ENCODE results near the gene EVA1A. TPM values are rescaled to one million over a fixed set of nuclear protein-coding genes. Genes with fewer than 3 reads are reported as not detected.

The EVA1A gene
- total RNA-seq, 2 donors from 2014 or later: not detected

- H3K4me3 Mint-ChIP-seq: no peak overlapping the region
- no peaks in the 10 kb centered on the region for H3K36me3 Mint-ChIP-seq
- H3K9me3 Mint-ChIP-seq: peaks cover 2% of the 10 kb centered on the region
- no peak for ATAC-seq
- H3K4me1 Mint-ChIP-seq (ENCODE audit: low read depth in 2 of 2): no peaks in the 10 kb centered on the region
- peaks cover 28 to 47% of the 10 kb centered on the region in 2 donors for H3K27me3 Mint-ChIP-seq
- no peak overlapping the region for H3K27ac Mint-ChIP-seq
- no peak for DNase-seq (ENCODE audit: low spot score)
Observed at GRCh38 chr2:75551434-75551833, 9.3 kb downstream of the EVA1A start.

GRCh38 chr2:75549401-75550253 lies 11.1 kb downstream of the EVA1A start:
- Mint-ChIP-seq H3K27ac (no peak overlapping the region), H3K4me3 (no peak overlapping the region), H3K27me3 (peaks cover 32 to 46% of the 10 kb centered on the region in 2 donors), H3K9me3 (no peaks in the 10 kb centered on the region), H3K4me1 (ENCODE audit: low read depth in 2 of 2) (no peaks in the 10 kb centered on the region), H3K36me3 (no peaks in the 10 kb centered on the region)
- ATAC-seq: no peak
- no peak for DNase-seq (ENCODE audit: low spot score)

- Mint-ChIP-seq H3K27ac (no peak overlapping the region), H3K27me3 (peaks cover 31 to 44% of the 10 kb centered on the region in 2 donors), H3K9me3 (no peaks in the 10 kb centered on the region), H3K4me1 (ENCODE audit: low read depth in 2 of 2) (no peaks in the 10 kb centered on the region), H3K4me3 (no peak overlapping the region), H3K36me3 (no peaks in the 10 kb centered on the region)
- DNase-seq (ENCODE audit: low spot score) (no peak), ATAC-seq (no peak)
Observed at GRCh38 chr2:75548036-75548573, 12.6 kb downstream of the EVA1A start.

GRCh38 chr2:75547345-75548035 lies 13.2 kb downstream of the EVA1A start:
- Mint-ChIP-seq H3K36me3 (no peaks in the 10 kb centered on the region), H3K4me1 (ENCODE audit: low read depth in 2 of 2) (no peaks in the 10 kb centered on the region), H3K4me3 (no peak overlapping the region), H3K9me3 (no peaks in the 10 kb centered on the region), H3K27me3 (peaks cover 28 to 46% of the 10 kb centered on the region in 2 donors), H3K27ac (no peak overlapping the region)
- no peak for DNase-seq (ENCODE audit: low spot score)
- no peak for ATAC-seq

GRCh38 chr2:75545922-75546321 lies 14.8 kb downstream of the EVA1A start:
- ATAC-seq (no peak), DNase-seq (ENCODE audit: low spot score) (no peak)
- Mint-ChIP-seq H3K4me3 (no peak overlapping the region), H3K36me3 (no peaks in the 10 kb centered on the region), H3K4me1 (ENCODE audit: low read depth in 2 of 2) (no peaks in the 10 kb centered on the region), H3K27ac (no peak overlapping the region), H3K27me3 (peaks cover 19 to 45% of the 10 kb centered on the region in 2 donors), H3K9me3 (no peaks in the 10 kb centered on the region)

- H3K9me3 Mint-ChIP-seq: no peaks in the 10 kb centered on the region
- ATAC-seq (no peak), DNase-seq (ENCODE audit: low spot score) (no peak)
- H3K4me3 Mint-ChIP-seq: no peak overlapping the region
- no peaks in the 10 kb centered on the region for H3K36me3 Mint-ChIP-seq
- peaks cover 19 to 42% of the 10 kb centered on the region in 2 donors for H3K27me3 Mint-ChIP-seq
- no peaks in the 10 kb centered on the region for H3K4me1 Mint-ChIP-seq (ENCODE audit: low read depth in 2 of 2)
- no peak overlapping the region for H3K27ac Mint-ChIP-seq
Observed at GRCh38 chr2:75545387-75545786, 15.4 kb downstream of the EVA1A start.

- Mint-ChIP-seq H3K9me3 (no peaks in the 10 kb centered on the region), H3K4me1 (ENCODE audit: low read depth in 2 of 2) (no peaks in the 10 kb centered on the region), H3K4me3 (no peak overlapping the region), H3K27ac (no peak overlapping the region), H3K27me3 (peaks cover 16 to 39% of the 10 kb centered on the region in 2 donors), H3K36me3 (no peaks in the 10 kb centered on the region)
- no peak for DNase-seq (ENCODE audit: low spot score)
- no peak for ATAC-seq
Observed at GRCh38 chr2:75543446-75543845, 17.3 kb downstream of the EVA1A start.

GRCh38 chr2:75541430-75541829 lies 19.3 kb downstream of the EVA1A start:
- DNase-seq (ENCODE audit: low spot score): no peak
- H3K27me3 Mint-ChIP-seq: peaks cover 10 to 28% of the 10 kb centered on the region in 2 donors
- no peaks in the 10 kb centered on the region for H3K4me1 Mint-ChIP-seq (ENCODE audit: low read depth in 2 of 2)
- H3K27ac Mint-ChIP-seq: no peak overlapping the region
- peak in 1 of 2 donors; percentile 48 for ATAC-seq
- H3K9me3 Mint-ChIP-seq: no peaks in the 10 kb centered on the region
- no peak overlapping the region for H3K4me3 Mint-ChIP-seq
- no peaks in the 10 kb centered on the region for H3K36me3 Mint-ChIP-seq

- ATAC-seq (no peak), DNase-seq (ENCODE audit: low spot score) (no peak)
- H3K27me3 Mint-ChIP-seq: peaks cover 7 to 24% of the 10 kb centered on the region in 2 donors
- H3K4me1 Mint-ChIP-seq (ENCODE audit: low read depth in 2 of 2): no peaks in the 10 kb centered on the region
- no peaks in the 10 kb centered on the region for H3K36me3 Mint-ChIP-seq
- no peaks in the 10 kb centered on the region for H3K9me3 Mint-ChIP-seq
- no peak overlapping the region for H3K4me3 Mint-ChIP-seq
- H3K27ac Mint-ChIP-seq: no peak overlapping the region
Observed at GRCh38 chr2:75540994-75541393, 19.7 kb downstream of the EVA1A start.

- DNase-seq (ENCODE audit: low spot score) (no peak), ATAC-seq (no peak)
- H3K36me3 Mint-ChIP-seq: no peaks in the 10 kb centered on the region
- no peaks in the 10 kb centered on the region for H3K4me1 Mint-ChIP-seq (ENCODE audit: low read depth in 2 of 2)
- no peak overlapping the region for H3K4me3 Mint-ChIP-seq
- H3K27me3 Mint-ChIP-seq: peaks cover 0 to 20% of the 10 kb centered on the region in 2 donors
- H3K9me3 Mint-ChIP-seq: no peaks in the 10 kb centered on the region
- no peak overlapping the region for H3K27ac Mint-ChIP-seq
Observed at GRCh38 chr2:75539955-75540716, 20.6 kb downstream of the EVA1A start.

GRCh38 chr2:75538521-75539490 lies 21.9 kb downstream of the EVA1A start:
- no peak for DNase-seq (ENCODE audit: low spot score)
- Mint-ChIP-seq H3K4me3 (no peak overlapping the region), H3K36me3 (no peaks in the 10 kb centered on the region), H3K27ac (no peak overlapping the region), H3K27me3 (peaks cover 0 to 23% of the 10 kb centered on the region in 2 donors), H3K4me1 (ENCODE audit: low read depth in 2 of 2) (no peaks in the 10 kb centered on the region), H3K9me3 (no peaks in the 10 kb centered on the region)
- ATAC-seq: no peak

- no peaks in the 10 kb centered on the region for H3K4me1 Mint-ChIP-seq (ENCODE audit: low read depth in 2 of 2)
- no peak for DNase-seq (ENCODE audit: low spot score)
- no peak overlapping the region for H3K4me3 Mint-ChIP-seq
- no peak overlapping the region for H3K27ac Mint-ChIP-seq
- H3K9me3 Mint-ChIP-seq: no peaks in the 10 kb centered on the region
- H3K36me3 Mint-ChIP-seq: no peaks in the 10 kb centered on the region
- no peak for ATAC-seq
- peaks cover 0 to 23% of the 10 kb centered on the region in 2 donors for H3K27me3 Mint-ChIP-seq
Observed at GRCh38 chr2:75537658-75538057, 23.1 kb downstream of the EVA1A start.

- Mint-ChIP-seq H3K27me3 (peaks cover 3 to 29% of the 10 kb centered on the region in 2 donors), H3K9me3 (no peaks in the 10 kb centered on the region), H3K36me3 (no peaks in the 10 kb centered on the region), H3K27ac (no peak overlapping the region), H3K4me1 (ENCODE audit: low read depth in 2 of 2) (no peaks in the 10 kb centered on the region), H3K4me3 (no peak overlapping the region)
- ATAC-seq (no peak), DNase-seq (ENCODE audit: low spot score) (no peak)
Observed at GRCh38 chr2:75533135-75533534, 27.6 kb downstream of the EVA1A start.
